Islet precursor cell (in vitro differentiated cells): ENCODE results near the gene HMGN2.
A peak's percentile ranks its signal among the peaks of the same experiment; 100 is the strongest.

Experiments used
- DNase-seq: peaks from one replicate; pipeline ENCODE4 v3.0.0-alpha.2; 2018

Gene HMGN2

DNA sequence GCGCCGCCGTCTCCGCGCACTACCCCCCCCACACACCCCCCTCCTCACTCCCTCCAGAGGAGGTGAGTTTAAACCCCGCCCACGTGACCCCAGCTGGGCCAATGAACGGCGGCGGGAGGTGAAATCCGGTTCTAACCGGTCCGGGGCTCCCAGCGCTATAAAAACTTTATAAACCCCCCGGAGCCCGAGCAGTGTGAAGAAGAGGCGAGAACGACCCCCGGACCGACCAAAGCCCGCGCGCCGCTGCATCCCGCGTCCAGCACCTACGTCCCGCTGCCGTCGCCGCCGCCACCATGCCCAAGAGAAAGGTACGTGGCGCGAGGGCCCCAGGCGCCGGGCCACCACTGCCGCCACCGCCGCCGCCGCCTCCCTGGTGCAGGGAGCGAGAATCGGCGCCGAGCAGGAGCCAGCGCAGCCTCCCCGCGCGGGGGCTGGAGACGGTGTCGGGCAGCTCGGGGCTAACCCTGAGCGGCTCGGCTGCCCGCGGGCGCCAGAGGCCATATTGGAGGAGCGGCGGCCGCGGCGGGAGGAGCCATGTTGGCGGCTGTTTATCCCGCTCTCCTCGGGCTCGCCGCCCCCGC, at the start of gene HMGN2:
TSS of gene HMGN2 (plus strand) at position 121 of the 581 bp plus-strand sequence. CDS start at position 294, 173 bp downstream.
- peak; percentile 90 for DNase-seq

- no peak for DNase-seq
Observed at GRCh38 chr1:26429721-26430120, 42.5 kb upstream of the HMGN2 start.

DNA sequence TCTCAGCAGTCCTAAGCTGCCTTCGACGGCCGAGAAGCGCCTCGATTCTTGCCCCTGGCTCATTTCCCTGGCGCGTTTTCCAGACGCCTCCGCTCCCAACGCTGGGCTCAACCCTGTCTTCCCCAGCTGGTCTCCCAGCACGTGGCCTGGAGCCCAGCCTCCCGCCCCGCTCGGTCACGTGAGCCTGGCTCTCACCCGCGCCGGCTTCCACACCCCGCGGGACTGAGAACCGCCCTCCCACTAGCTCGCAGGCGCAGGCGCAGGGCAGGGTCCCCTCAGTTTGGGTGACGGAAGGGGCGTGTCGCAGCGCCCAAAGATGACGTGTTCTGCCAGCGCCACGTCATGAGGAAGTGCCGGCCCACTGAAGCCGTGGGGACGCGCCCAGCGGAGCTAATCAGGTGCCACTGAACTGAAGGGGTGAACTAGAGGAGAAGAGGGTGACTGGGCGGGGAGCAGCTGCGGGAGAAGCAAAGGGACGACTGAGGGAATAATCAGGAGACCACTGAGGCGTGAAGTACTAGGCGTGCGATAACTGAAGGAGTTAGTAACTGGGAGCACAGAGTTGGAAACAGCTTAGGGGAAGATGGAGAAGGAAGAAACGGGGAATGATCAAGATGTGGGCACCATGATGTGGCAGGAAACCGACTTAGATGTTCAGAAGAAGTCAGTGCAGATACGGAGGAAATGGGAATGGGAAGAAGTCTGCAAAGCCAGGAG, 40.1 kb upstream of the HMGN2 start, which contains the start of gene DHDDS:
TSS of gene DHDDS (plus strand) at position 343 of the 717 bp plus-strand sequence. CDS start 625 bp downstream, outside the sequence.
- peak; percentile 99 for DNase-seq

GRCh38 chr1:26432793-26433192, 39.4 kb upstream of the HMGN2 start:
- DNase-seq: no peak

GRCh38 chr1:26434161-26434752, 38.0 kb upstream of the HMGN2 start:
- DNase-seq: no peak

DNA sequence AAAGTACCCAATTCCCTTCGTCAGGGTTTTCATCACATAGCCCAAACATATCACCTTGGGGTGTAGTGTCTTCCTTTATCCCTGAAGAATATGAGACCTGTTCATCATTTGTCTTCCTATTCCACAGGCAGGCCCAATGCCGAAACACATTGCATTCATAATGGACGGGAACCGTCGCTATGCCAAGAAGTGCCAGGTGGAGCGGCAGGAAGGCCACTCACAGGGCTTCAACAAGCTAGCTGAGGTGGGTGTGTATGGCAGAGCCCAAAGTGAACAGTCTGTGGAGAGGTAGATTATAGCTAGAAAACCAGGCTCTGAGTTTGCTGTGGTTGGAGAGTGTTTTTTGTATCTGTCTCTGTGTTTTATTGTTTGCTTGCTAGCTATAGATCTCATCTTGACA, 34.2 kb upstream of the HMGN2 start:
- no peak for DNase-seq

- no peak for DNase-seq
Observed at GRCh38 chr1:26440259-26440658, 32.0 kb upstream of the HMGN2 start.

DNA sequence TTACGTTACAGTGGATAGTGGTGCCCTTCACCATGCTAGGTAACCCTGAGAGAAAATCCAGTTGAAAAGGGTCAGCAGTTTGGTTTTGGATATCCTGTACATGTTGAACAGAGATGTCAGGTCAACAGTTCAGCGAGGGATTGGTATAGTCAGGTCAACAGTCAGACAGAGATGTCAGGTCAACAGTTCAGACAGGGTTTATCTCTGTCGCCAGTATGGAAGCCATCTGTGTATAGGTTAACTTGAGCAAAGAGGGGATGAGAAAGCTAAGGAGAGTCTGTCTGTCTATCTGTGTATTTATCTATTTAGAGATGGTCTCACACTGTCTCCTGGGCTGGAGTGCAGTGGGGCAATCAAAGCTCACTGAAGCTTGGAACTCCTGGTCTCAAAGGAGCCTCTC, 22.4 kb upstream of the HMGN2 start:
- DNase-seq: no peak

DNA sequence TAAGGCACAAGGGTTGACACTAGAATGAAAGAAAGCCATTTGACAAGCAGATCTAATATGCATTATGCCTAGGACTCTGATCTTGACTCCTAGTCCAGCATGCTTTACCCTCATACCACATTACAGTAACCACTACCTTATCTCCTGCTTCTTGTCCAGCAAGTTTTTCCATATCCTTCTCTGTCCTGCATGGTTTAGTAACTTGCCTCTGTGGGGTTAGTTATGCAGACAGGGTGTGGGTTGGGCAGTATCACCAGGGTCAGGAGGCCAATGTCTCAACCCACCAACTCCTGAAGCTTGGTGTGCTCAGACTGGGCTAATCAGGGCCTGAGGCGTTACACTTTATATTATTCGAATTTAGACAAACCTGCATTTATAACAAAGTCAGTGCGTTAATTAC, 21.3 kb upstream of the HMGN2 start:
- no peak for DNase-seq

DNA sequence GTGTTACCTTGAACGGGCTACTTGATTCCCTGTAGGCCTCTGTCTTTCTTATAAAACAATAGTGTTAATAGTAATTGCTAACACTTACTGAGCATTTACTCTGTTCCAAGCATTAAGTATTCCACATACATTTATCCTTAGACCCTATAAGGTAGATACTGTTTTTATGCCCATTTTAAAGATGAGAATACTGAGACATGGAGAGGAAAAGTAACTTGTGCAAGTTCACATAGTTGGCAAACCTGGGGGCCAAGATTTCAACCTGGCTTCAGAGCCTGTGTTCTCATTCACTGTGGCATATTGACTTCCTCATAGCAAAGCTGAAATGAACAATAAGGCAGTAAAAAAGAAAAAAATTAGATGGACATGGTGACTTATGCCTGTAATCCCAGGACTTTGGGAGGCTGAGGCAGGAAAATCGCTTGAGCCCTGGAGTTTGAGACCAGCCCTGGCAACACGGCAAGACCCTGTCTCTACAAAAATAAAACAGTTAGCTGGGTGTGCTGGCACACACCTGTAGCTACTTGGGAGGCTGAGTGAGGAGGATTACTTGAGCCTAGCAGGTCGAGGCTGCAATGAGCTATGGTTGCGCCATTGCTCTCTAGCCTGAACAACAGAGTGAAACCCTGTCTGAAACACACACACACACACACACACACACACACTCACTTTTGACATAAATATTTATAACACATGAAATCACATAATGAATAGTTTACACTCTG, 19.6 kb upstream of the HMGN2 start:
- DNase-seq: no peak

DNA sequence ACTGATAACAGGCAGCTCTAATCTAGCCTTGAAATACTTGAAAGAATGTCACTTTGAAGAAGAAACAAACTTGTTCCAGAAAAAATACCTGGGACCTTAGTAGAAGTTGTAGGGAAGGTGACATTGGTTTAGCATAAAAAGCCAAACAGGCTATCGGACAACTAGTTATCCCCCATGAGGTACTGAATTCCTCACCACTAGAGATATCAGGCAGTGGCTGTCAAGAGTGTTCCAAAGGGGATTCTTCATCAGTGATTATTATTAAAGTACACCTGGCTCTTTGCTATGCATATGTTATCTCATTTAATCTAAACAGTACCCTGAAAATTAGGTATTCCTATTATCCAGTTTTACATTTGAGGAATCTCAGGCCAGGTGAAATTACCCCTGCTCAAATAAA, 13.1 kb upstream of the HMGN2 start:
- no peak for DNase-seq

DNA sequence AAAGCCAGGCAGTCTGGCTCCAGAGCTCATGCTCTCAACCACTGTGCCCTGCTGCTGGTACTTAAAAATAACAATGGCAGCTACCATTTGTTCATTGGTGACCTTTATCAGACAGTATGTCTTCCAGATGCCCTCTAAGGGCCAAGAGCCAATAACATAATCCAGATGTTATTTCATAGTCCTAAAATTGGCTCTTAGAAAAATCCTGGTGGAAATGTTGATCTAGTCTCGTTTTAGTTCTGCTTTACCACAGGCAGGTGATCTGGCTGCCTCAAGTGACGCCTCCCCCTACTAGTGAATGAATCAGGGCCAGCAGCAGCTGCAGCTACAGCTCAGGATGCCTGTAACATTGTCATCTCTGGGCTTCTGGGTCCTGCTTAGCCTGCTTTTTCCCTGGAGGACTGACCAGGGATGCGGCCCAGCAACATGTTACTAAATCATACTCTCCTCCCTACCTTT, 12.6 kb upstream of the HMGN2 start:
- DNase-seq: no peak

- no peak for DNase-seq
Observed at GRCh38 chr1:26468911-26469310, 3.3 kb upstream of the HMGN2 start.

GRCh38 chr1:26469558-26469957, 2.7 kb upstream of the HMGN2 start:
- no peak for DNase-seq

- DNase-seq: no peak
Observed at GRCh38 chr1:26470878-26471497, 1.3 kb upstream of the HMGN2 start.

DNA sequence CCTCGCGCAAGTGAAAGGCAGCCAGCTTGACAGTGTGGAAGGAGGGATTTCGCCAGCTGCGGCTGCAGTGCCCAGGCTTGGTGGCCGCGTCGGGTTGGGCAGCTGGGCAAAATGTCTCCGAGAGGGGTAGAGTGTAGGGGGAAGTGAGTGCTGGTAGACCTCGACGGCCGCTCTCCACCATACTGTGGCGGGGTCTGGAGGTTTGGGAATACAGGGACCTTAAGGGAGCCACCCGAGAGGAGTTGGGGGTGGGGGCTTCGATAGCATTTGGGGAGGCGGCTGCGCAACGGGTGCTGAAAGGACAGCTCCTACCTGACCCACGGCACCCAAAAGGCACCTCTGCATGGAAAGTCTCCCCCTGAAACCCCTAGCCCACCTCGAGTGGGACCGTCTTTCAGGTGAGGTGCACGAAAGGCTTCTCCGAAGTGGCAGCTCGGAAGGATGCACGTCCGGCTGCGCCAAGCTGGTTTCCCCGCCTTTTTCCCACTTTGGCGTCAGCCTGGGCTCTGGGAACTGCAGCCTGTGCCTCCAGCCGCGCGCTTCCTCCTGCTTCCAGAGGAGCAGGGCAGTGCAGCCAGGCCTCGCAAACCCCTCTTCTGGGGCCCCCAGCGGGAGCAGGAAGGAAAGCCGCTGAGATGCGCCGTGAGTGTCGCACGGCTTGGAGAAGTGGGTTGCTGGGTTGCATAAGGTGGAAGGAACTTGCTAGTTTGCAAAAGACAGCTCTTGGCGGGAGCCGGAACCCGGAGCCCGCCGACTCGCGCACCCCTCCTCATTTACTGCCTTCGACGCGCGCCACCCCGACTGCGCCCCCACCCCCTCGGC, 531 bp upstream of the HMGN2 start:
- DNase-seq: peak; percentile 89

DNA sequence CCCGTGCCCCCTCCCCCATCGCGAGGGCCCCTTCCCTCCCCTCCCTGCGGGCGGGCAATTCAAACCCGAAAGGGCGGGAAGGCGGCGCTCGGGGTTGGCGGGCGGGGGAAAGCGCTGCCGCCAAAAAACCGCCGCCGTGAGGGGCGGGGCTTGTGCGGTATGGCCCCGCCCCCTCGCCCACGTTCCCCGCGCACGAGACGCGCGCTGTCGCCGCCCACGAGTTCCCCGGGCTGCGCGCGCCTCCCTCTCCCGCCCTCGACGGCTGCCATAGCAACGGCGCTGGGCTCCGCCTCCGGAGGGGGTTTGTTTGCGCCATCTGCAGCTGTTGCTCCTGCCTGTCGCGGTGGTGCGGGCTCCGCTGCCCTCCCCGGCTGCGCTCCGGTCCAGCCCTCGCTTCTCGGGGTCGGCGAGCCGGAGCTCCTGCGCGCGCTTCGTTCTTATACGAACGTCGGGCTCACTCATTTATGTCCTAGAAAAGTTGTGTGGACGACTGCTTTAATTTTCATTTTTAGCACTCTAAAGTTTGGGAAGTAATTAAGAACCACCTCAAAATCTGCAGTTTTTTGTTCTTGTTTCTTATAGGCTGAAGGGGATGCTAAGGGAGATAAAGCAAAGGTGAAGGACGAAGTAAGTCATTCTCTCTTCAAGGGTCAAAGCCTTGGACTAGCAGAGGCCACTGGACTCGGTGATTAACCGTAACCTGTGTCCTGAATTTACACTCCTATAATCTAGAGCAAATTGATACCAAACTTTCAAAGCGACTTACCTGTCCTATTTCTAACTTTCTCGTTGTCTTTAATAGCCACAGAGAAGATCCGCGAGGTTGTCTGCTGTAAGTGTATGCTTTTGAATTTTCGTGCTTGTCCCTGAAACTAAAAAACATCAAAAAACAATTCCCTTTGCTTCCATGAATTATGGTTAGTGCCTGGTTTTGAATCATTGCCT, 933 bp downstream of the HMGN2 start:
- DNase-seq: peak; percentile 96

GRCh38 chr1:26474818-26475217, 2.6 kb downstream of the HMGN2 start:
- DNase-seq: no peak

DNA sequence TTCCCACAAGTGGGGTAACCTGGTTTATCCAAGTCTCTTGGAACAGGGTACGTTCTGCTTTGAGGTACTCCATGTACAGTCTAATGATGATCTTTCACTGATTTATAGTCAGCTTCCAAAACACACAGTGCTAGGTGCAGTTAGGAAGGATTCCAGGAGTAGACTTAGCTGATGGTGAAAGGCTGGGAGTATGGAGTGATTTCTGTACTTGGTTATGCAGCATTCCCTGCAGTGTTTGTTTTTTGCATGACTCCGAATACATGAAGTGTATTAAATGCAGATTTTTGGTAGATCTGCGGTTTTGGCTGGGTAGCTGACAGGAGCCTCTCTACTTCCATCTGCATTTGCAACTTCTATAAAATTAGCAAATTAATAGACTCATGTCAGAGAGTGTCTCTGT, 3.7 kb downstream of the HMGN2 start:
- no peak for DNase-seq

- no peak for DNase-seq
Observed at GRCh38 chr1:26476958-26477357, 4.7 kb downstream of the HMGN2 start.
